ENCODE data around the gene VMAC. TPM values are rescaled to one million over a fixed set of nuclear protein-coding genes. Genes with fewer than 3 reads are reported as not detected.

The VMAC gene
- total RNA-seq, 1 experiment from 2014 or later = 7.0 TPM

GRCh38 chr19:5957170-5957569, 52.5 kb downstream of the VMAC start:
- Mint-ChIP-seq H3K27me3 (ENCODE audit: insufficient read depth, unreplicated experiment) (no peaks in the 10 kb centered on the region), H3K36me3 (ENCODE audit: insufficient read depth, unreplicated experiment) (peaks cover 6% of the 10 kb centered on the region), H3K4me1 (ENCODE audit: insufficient read depth, unreplicated experiment) (peaks cover 38% of the 10 kb centered on the region), H3K9me3 (ENCODE audit: unreplicated experiment) (no peaks in the 10 kb centered on the region), H3K27ac (ENCODE audit: low read depth, unreplicated experiment) (no peak overlapping the region), H3K4me3 (ENCODE audit: unreplicated experiment) (no peak overlapping the region)
- POLR2A ChIA-PET = interaction anchor here (0.6 kb wide), 1 partner anchor 10 kb away, joined by 3 read pairs; no protein-coding TSS in a partner anchor
- intact Hi-C loops (cut with micrococcal nuclease) = no loop called here
- no TSS peak for BruUV-seq (replicated peaks)
- CTCF ChIA-PET = interaction anchor here (5.1 kb wide), 1 partner anchor 10 kb away, joined by 48 read pairs; no protein-coding TSS in a partner anchor
- no peak for TF ChIP-seq CTCF (IDR thresholded peaks at IDR 0.05; ENCODE audit: unreplicated experiment)
- no peak for DNase-seq (ENCODE audit: unreplicated experiment)

GRCh38 chr19:5958074-5958850, 53.6 kb downstream of the VMAC start:
- Mint-ChIP-seq H3K9me3 (ENCODE audit: unreplicated experiment) (no peaks in the 10 kb centered on the region), H3K4me3 (ENCODE audit: unreplicated experiment) (no peak overlapping the region), H3K27me3 (ENCODE audit: insufficient read depth, unreplicated experiment) (no peaks in the 10 kb centered on the region), H3K4me1 (ENCODE audit: insufficient read depth, unreplicated experiment) (peaks cover 37% of the 10 kb centered on the region), H3K36me3 (ENCODE audit: insufficient read depth, unreplicated experiment) (no peaks in the 10 kb centered on the region), H3K27ac (ENCODE audit: low read depth, unreplicated experiment) (no peak overlapping the region)
- intact Hi-C loops (cut with micrococcal nuclease) = no loop called here
- no peak for DNase-seq (ENCODE audit: unreplicated experiment)
- ChIA-PET POLR2A (no interaction called here), CTCF (interaction anchor here (5.1 kb wide), 1 partner anchor 9 kb away, joined by 48 read pairs; no protein-coding TSS in a partner anchor)
- no peak for TF ChIP-seq CTCF (IDR thresholded peaks at IDR 0.05; ENCODE audit: unreplicated experiment)
- no TSS peak for BruUV-seq (replicated peaks)

- Mint-ChIP-seq H3K4me3 (ENCODE audit: unreplicated experiment) (no peak overlapping the region), H3K9me3 (ENCODE audit: unreplicated experiment) (no peaks in the 10 kb centered on the region), H3K4me1 (ENCODE audit: insufficient read depth, unreplicated experiment) (peaks cover 35% of the 10 kb centered on the region), H3K36me3 (ENCODE audit: insufficient read depth, unreplicated experiment) (no peaks in the 10 kb centered on the region), H3K27ac (ENCODE audit: low read depth, unreplicated experiment) (no peak overlapping the region), H3K27me3 (ENCODE audit: insufficient read depth, unreplicated experiment) (no peaks in the 10 kb centered on the region)
- no peak for TF ChIP-seq CTCF (IDR thresholded peaks at IDR 0.05; ENCODE audit: unreplicated experiment)
- intact Hi-C loops (cut with micrococcal nuclease) = no loop called here
- ChIA-PET CTCF (interaction anchor here (5.1 kb wide), 1 partner anchor 9 kb away, joined by 48 read pairs; no protein-coding TSS in a partner anchor), POLR2A (no interaction called here)
- DNase-seq (ENCODE audit: unreplicated experiment) = no peak
- BruUV-seq (replicated peaks) = no TSS peak
These were observed 54.1 kb downstream of the VMAC start for GRCh38 chr19:5958851-5959122.

GRCh38 chr19:5959260-5960004, 54.8 kb downstream of the VMAC start:
- CTCF ChIA-PET = interaction anchor here (0.9 to 5.1 kb wide), 2 partner anchors 8 to 9 kb away, joined by 3 to 48 read pairs; no protein-coding TSS in a partner anchor
- POLR2A ChIA-PET = interaction anchor here (1.2 kb wide), 1 partner anchor 19 kb away, joined by 3 read pairs; no protein-coding TSS in a partner anchor

More at GRCh38 chr19:5959260-5960004, 54.8 kb downstream of the VMAC start:
- no peak for DNase-seq (ENCODE audit: unreplicated experiment)
- peaks cover 4% of the 10 kb centered on the region for H3K36me3 Mint-ChIP-seq (ENCODE audit: insufficient read depth, unreplicated experiment)
- intact Hi-C loops (cut with micrococcal nuclease) = no loop called here
- H3K4me1 Mint-ChIP-seq (ENCODE audit: insufficient read depth, unreplicated experiment) = peaks cover 29% of the 10 kb centered on the region
- no peaks in the 10 kb centered on the region for H3K9me3 Mint-ChIP-seq (ENCODE audit: unreplicated experiment)
- H3K27ac Mint-ChIP-seq (ENCODE audit: low read depth, unreplicated experiment) = no peak overlapping the region
- H3K27me3 Mint-ChIP-seq (ENCODE audit: insufficient read depth, unreplicated experiment) = no peaks in the 10 kb centered on the region
- no peak for TF ChIP-seq CTCF (IDR thresholded peaks at IDR 0.05; ENCODE audit: unreplicated experiment)
- H3K4me3 Mint-ChIP-seq (ENCODE audit: unreplicated experiment) = no peak overlapping the region
- no TSS peak for BruUV-seq (replicated peaks)

All from MCF 10A (cell line).